H1 (cell line): ENCODE measurements around the gene SLC38A10. TPM values are rescaled to one million over a fixed set of nuclear protein-coding genes. Genes with fewer than 3 reads are reported as not detected.

Source experiments
- CTCF ChIA-PET: fragments of 300-600 bp; sonication (Branson Sonifier 250); formaldehyde crosslinking; loops from one replicate; lab custom pipeline; 2021; ENCODE audit not compliant: partially characterized antibody; lab: Charles Lee
- POLR2A ChIA-PET: fragments of 300-600 bp; sonication (Branson Sonifier 250); formaldehyde crosslinking; loops from one replicate; lab custom pipeline; 2021; ENCODE audit warnings: inconsistent platforms; ENCODE audit not compliant: partially characterized antibody; lab: Charles Lee
- DNase-seq, 2 experiments: peaks; one replicate each; pipeline versions ENCODE4 v3.0.0 to v3.0.0-alpha.2; 2010 to 2022; ENCODE audit warnings: low spot score in 2 of 2, low read depth in 1 of 2, mixed read lengths in 1 of 2
- FAIRE-seq: peaks from 2 replicates; lab custom pipeline; 2011; peaks lifted over from hg19 to GRCh38; lab: Jason Lieb, UNC
- H2AFZ ChIP-seq: 2 replicates; pipeline ENCODE4 v1.8.1; 2012; ENCODE audit warnings: low read length, inconsistent platforms
- H2AK5ac ChIP-seq: 2 replicates; pipeline ENCODE4 v1.6.1; 2013; ENCODE audit warnings: low read depth, low read length
- H2BK120ac ChIP-seq: replicated peaks from 2 replicates; pipeline ENCODE3; 2013; ENCODE audit warnings: low read depth, low read length, inconsistent platforms
- H2BK12ac ChIP-seq: 2 replicates; pipeline ENCODE4 v1.6.1; 2013; ENCODE audit warnings: low read depth, low read length
- H2BK15ac ChIP-seq: 2 replicates; pipeline ENCODE4 v1.6.1; 2013; ENCODE audit warnings: low read length
- H2BK20ac ChIP-seq: 2 replicates; pipeline ENCODE4 v1.6.1; 2013; ENCODE audit warnings: low read length
- H2BK5ac ChIP-seq: 2 replicates; pipeline ENCODE4 v1.6.1; 2013; ENCODE audit warnings: low read depth, low read length
- H3K14ac ChIP-seq: 2 replicates; pipeline ENCODE4 v1.6.1; 2013; ENCODE audit warnings: inconsistent platforms; ENCODE audit not compliant: insufficient read length
- H3K18ac ChIP-seq: 2 replicates; pipeline ENCODE4 v1.6.1; 2013; ENCODE audit warnings: low read length; ENCODE audit errors: extremely low read depth
- H3K23ac ChIP-seq: 2 replicates; pipeline ENCODE4 v1.6.1; 2013; ENCODE audit warnings: inconsistent platforms; ENCODE audit not compliant: insufficient read length
- H3K23me2 ChIP-seq: 2 replicates; pipeline ENCODE4 v1.6.1; 2013; ENCODE audit warnings: low read depth, low read length
- H3K27ac ChIP-seq: 2 replicates; pipeline ENCODE4 v1.6.1; 2011; ENCODE audit warnings: low read depth, low read length, inconsistent platforms
- H3K27me3 ChIP-seq, 4 experiments: replicated peaks in 1 of 4; 1 replicate in 1 of 4; 2 replicates in 3 of 4; pipeline versions ENCODE4 v1.6.1 to v1.8.1; 2011 to 2013; ENCODE audit warnings: low read length in 3 of 4, mild to moderate bottlenecking in 3 of 4, inconsistent platforms in 2 of 4, mixed read lengths in 2 of 4, moderate library complexity in 1 of 4; ENCODE audit not compliant: control insufficient read depth in 3 of 4, insufficient read depth in 3 of 4; ENCODE audit errors: extremely low read depth in 1 of 4
- H3K36me3 ChIP-seq, 4 experiments: 2 replicates each; pipeline versions ENCODE4 v1.6.1 to v1.8.1; 2011 to 2013; ENCODE audit warnings: mild to moderate bottlenecking in 4 of 4, low read length in 3 of 4, moderate library complexity in 2 of 4, control low read depth in 1 of 4, inconsistent platforms in 1 of 4; ENCODE audit not compliant: insufficient read depth in 4 of 4, control insufficient read depth in 2 of 4
- H3K4ac ChIP-seq: replicated peaks from 2 replicates; pipeline ENCODE3; 2013; ENCODE audit warnings: low read length, low read depth, mixed read lengths, inconsistent platforms; ENCODE audit not compliant: insufficient read length
- H3K4me1 ChIP-seq, 4 experiments: replicated peaks in 1 of 4; 1 replicate in 1 of 4; 2 replicates in 3 of 4; pipeline versions ENCODE4 v1.6.1 to v1.8.1; 2011 to 2013; ENCODE audit warnings: low read length in 3 of 4, inconsistent platforms in 2 of 4, mixed read lengths in 1 of 4; ENCODE audit not compliant: insufficient read depth in 4 of 4, control insufficient read depth in 3 of 4
- H3K4me2 ChIP-seq, 2 experiments: 2 replicates each; pipeline versions ENCODE4 v1.6.1 to v1.8.1; 2011 to 2013; ENCODE audit warnings: low read depth in 2 of 2, low read length in 2 of 2, control low read depth in 1 of 2, inconsistent platforms in 1 of 2, mild to moderate bottlenecking in 1 of 2; ENCODE audit not compliant: insufficient read depth in 1 of 2
- H3K4me3 ChIP-seq, 4 experiments: fragments of 200-600, 300-600 bp in 1 of 4; sonication (generic), shearing (Covaris generic), sonication (Bioruptor Twin) in 1 of 4; 2 replicates each; pipeline versions ENCODE4 v1.5.1 to v1.8.1; 2011 to 2016; ENCODE audit warnings: low read length in 4 of 4, low read depth in 3 of 4, control low read depth in 2 of 4, inconsistent platforms in 2 of 4, mild to moderate bottlenecking in 2 of 4, mixed read lengths in 1 of 4, moderate library complexity in 1 of 4; ENCODE audit not compliant: insufficient read depth in 2 of 4; ENCODE audit errors: extremely low read depth in 1 of 4
- H3K56ac ChIP-seq: replicated peaks from 2 replicates; pipeline ENCODE3; 2013; ENCODE audit warnings: low read depth, mild to moderate bottlenecking, mixed read lengths, low read length, inconsistent platforms; ENCODE audit not compliant: insufficient read length
- H3K79me1 ChIP-seq: 2 replicates; pipeline ENCODE4 v1.6.1; 2013; ENCODE audit warnings: low read depth, low read length, control low read depth
- H3K79me2 ChIP-seq, 2 experiments: 2 replicates each; pipeline versions ENCODE4 v1.6.1 to v1.8.1; 2012 to 2013; ENCODE audit warnings: low read length in 2 of 2, mild to moderate bottlenecking in 2 of 2, inconsistent platforms in 1 of 2; ENCODE audit not compliant: insufficient read depth in 2 of 2, control insufficient read depth in 1 of 2
- H3K9ac ChIP-seq, 4 experiments: replicated peaks in 1 of 4; 1 replicate in 1 of 4; 2 replicates in 3 of 4; pipeline versions ENCODE4 v1.6.1 to v1.8.1; 2011 to 2013; ENCODE audit warnings: low read depth in 3 of 4, low read length in 3 of 4, control low read depth in 2 of 4, mild to moderate bottlenecking in 2 of 4, moderate library complexity in 2 of 4, inconsistent platforms in 1 of 4; ENCODE audit errors: extremely low read depth in 1 of 4
- H3K9me3 ChIP-seq, 2 experiments: 2 replicates each; pipeline versions ENCODE4 v1.6.1 to v1.8.1; 2012 to 2013; ENCODE audit warnings: mild to moderate bottlenecking in 2 of 2, moderate library complexity in 2 of 2, control low read depth in 1 of 2, inconsistent platforms in 1 of 2, low read depth in 1 of 2, low read length in 1 of 2, mixed read lengths in 1 of 2; ENCODE audit not compliant: insufficient read depth in 2 of 2
- H4K20me1 ChIP-seq, 2 experiments: replicated peaks in 1 of 2; 2 replicates each; pipeline versions ENCODE3 to v1.8.1; 2011 to 2013; ENCODE audit warnings: inconsistent platforms in 2 of 2, low read length in 2 of 2, mild to moderate bottlenecking in 1 of 2; ENCODE audit not compliant: insufficient read depth in 2 of 2, control insufficient read depth in 1 of 2
- H4K5ac ChIP-seq: 2 replicates; pipeline ENCODE4 v1.6.1; 2013; ENCODE audit warnings: low read length, low read depth, mixed read lengths, inconsistent platforms; ENCODE audit not compliant: insufficient read length
- H4K8ac ChIP-seq: 2 replicates; pipeline ENCODE4 v1.8.0; 2013; ENCODE audit warnings: mild to moderate bottlenecking, moderate library complexity, low read length, inconsistent platforms; ENCODE audit not compliant: insufficient read depth; ENCODE audit errors: extremely low read depth
- H4K91ac ChIP-seq: replicated peaks from 2 replicates; pipeline ENCODE3; 2013; ENCODE audit warnings: low read length, mixed read lengths, inconsistent platforms; ENCODE audit not compliant: insufficient read length
- CBX5 ChIP-seq: fragments of 300-800, 300-1000 bp; sonication (generic); IDR thresholded peaks from 2 replicates; pipeline ENCODE4 v1.7.1; 2016; ENCODE audit warnings: antibody characterized with exemption, low read length, low read depth
- CTCF ChIP-seq, 3 experiments: IDR thresholded peaks; 1 replicate in 2 of 3; 2 replicates in 1 of 3; pipeline versions ENCODE4 v1.5.1 to v1.6.1; 2011; ENCODE audit warnings: low read length in 3 of 3, mild to moderate bottlenecking in 3 of 3, inconsistent platforms in 2 of 3, low read depth in 1 of 3, moderate library complexity in 1 of 3; ENCODE audit not compliant: insufficient read depth in 1 of 3; ENCODE audit errors: control extremely low read depth in 1 of 3
- EZH2 ChIP-seq: fragments of 200-600 bp; sonication (generic); IDR thresholded peaks from 2 replicates; pipeline ENCODE4 v1.7.1; 2012; ENCODE audit warnings: low read depth, mild to moderate bottlenecking, moderate library complexity, low read length, inconsistent platforms; ENCODE audit not compliant: severe bottlenecking
- MAX ChIP-seq: IDR thresholded peaks from 2 replicates; pipeline ENCODE4 v1.6.1; 2012; ENCODE audit warnings: inconsistent platforms
- RAD21 ChIP-seq, 2 experiments: IDR thresholded peaks in 1 of 2; conservative IDR thresholded peaks in 1 of 2; 2 replicates each; pipeline ENCODE4 v1.6.1; 2011; ENCODE audit warnings: low read depth in 2 of 2, low read length in 2 of 2, improper control_type of control experiment in 1 of 2, inconsistent platforms in 1 of 2, mild to moderate bottlenecking in 1 of 2, moderate library complexity in 1 of 2
- TCF12 ChIP-seq: IDR thresholded peaks from 2 replicates; pipeline ENCODE4 v1.6.1; 2011; ENCODE audit warnings: low read depth, mild to moderate bottlenecking, low read length
- ZNF274 ChIP-seq: IDR thresholded peaks from 2 replicates; pipeline ENCODE4 v1.7.0; 2012; ENCODE audit warnings: low read length, borderline replicate concordance; ENCODE audit errors: extremely low read depth
- WGBS, 2 experiments: shearing (Covaris generic) in 1 of 2; methylation state at CpG; one replicate each; pipeline versions ENCODE4 v1.1.6 to v1.1.7; 2013 to 2015; ENCODE audit warnings: low lambda C conversion rate in 2 of 2, mixed read lengths in 2 of 2, inconsistent platforms in 1 of 2, low coverage in 1 of 2, missing lambda C conversion rate in 1 of 2; ENCODE audit not compliant: insufficient replicate concordance in 2 of 2, insufficient coverage in 1 of 2, insufficient read length in 1 of 2; ENCODE audit errors: extremely low coverage in 1 of 2, missing lambda C conversion rate in 1 of 2; 5-methylcytosine and 5-hydroxymethylcytosine counted together
- polyA plus RNA-seq, 7 experiments: library from polyadenylated mRNA; depleted of rRNA in 3 of 7; stranded (reverse) in 5 of 7; unstranded in 2 of 7; fragments of >200 nt in 5 of 7; fragments of 200-250 nt in 2 of 7; gene quantifications; 1 replicate in 5 of 7; 2 replicates in 1 of 7; 4 replicates in 1 of 7; pipeline versions ENCODE4 v1.2.1 to v1.2.3, GENCODE V29; 2011 to 2013; ENCODE audit warnings: missing spikeins in 2 of 7, mixed read lengths in 2 of 7
- total RNA-seq: library from RNA; stranded (reverse); fragmentation: NEBNext Ultra II Directional; extraction: Animal tissue kit (Norgen Biotek cat#: 25700); gene quantifications from 2 replicates; pipeline ENCODE4 v1.2.1, GENCODE V29; 2021

Gene SLC38A10
- total and polyA plus RNA-seq, 2 of the 8 experiments (the other 6 are each of a cell fraction or from before 2014, with no cell fraction given): 26.4 to 41.0 TPM

GRCh38 chr17:81200695-81201580 is 94.2 kb downstream of the SLC38A10 start:
- H3K36me3 ChIP-seq: peaks cover 0 to 16% (median 4%) of the 10 kb centered on the region in 4 experiments; a peak in 3 of 8 replicates
- ChIA-PET CTCF (interaction anchor here (0.6 to 3.0 kb wide), 27 partner anchors 11 to 383 kb away, joined by 3 to 25 read pairs (median 3); partner anchors contain the start of genes AATK, CEP131 and PVALEF), POLR2A (interaction anchor here (0.6 to 1.6 kb wide), 3 partner anchors 32 to 88 kb away, joined by 3 to 4 read pairs (median 4); no protein-coding TSS in a partner anchor)
- H4K20me1 ChIP-seq: peaks cover 0 to 8% of the 10 kb centered on the region in 2 experiments
- H2BK5ac ChIP-seq: no peak overlapping the region
- 91% methylated on average over 27 of the region's 27 CpGs; no CpG with 5 or more reads in 1 of the 2 experiments for WGBS, 2 experiments
- no peak overlapping the region for H4K5ac ChIP-seq
- H3K18ac ChIP-seq: no peak overlapping the region
- H3K27me3 ChIP-seq: no peaks in the 10 kb centered on the region
- no peak overlapping the region for H4K91ac ChIP-seq
- no peak overlapping the region for H3K14ac ChIP-seq
- H3K27ac ChIP-seq: no peak overlapping the region
- H3K23me2 ChIP-seq: no peaks in the 10 kb centered on the region
- H3K79me1 ChIP-seq: no peaks in the 10 kb centered on the region
- H3K56ac ChIP-seq: no peak overlapping the region
- no peak overlapping the region for H2AFZ ChIP-seq
- no peak overlapping the region for H3K4me3 ChIP-seq
- H3K9me3 ChIP-seq: no peaks in the 10 kb centered on the region
- no peak overlapping the region for H3K4me2 ChIP-seq
- H3K23ac ChIP-seq: no peak overlapping the region
- no peak overlapping the region for H4K8ac ChIP-seq
- H3K79me2 ChIP-seq: no peaks in the 10 kb centered on the region
- no peak overlapping the region for H3K9ac ChIP-seq
- DNase-seq: no peak
- no peak overlapping the region for H2BK12ac ChIP-seq
- no peaks in the 10 kb centered on the region; a peak in 1 of 7 replicates for H3K4me1 ChIP-seq
- H2AK5ac ChIP-seq: no peak overlapping the region
- FAIRE-seq: no peak
- no peak overlapping the region for H2BK15ac ChIP-seq
- H2BK120ac ChIP-seq: no peak overlapping the region
- H3K4ac ChIP-seq: no peak overlapping the region
- H2BK20ac ChIP-seq: no peak overlapping the region
- TF ChIP-seq MAX (no peak), TCF12 (no peak), EZH2 (no peak), CBX5 (no peak), RAD21 (IDR thresholded peaks at IDR 0.05 in 1 of 2, conservative IDR thresholded peaks at IDR 0.05 in 1 of 2; ENCODE audit: low read depth in 2 of 2, low read length in 2 of 2) (peak; percentile 24 to 30; a peak in 2 of 4 replicates), ZNF274 (no peak), CTCF (IDR thresholded peaks at IDR 0.05; ENCODE audit: control extremely low read depth in 1 of 3, insufficient read depth in 1 of 3, low read depth in 1 of 3, low read length in 3 of 3) (peak in 2 of 3 experiments; percentile 40 to 53; a peak in 3 of 4 replicates)
